Endothelial cell of umbilical vein (primary cell): ENCODE measurements around the gene ZNF74. TPM values are rescaled to one million over a fixed set of nuclear protein-coding genes. Genes with fewer than 3 reads are reported as not detected.

Source experiments
- BruUV-seq: library from RNA; stranded (reverse); fragments of 400-500 nt; replicated peaks from 2 replicates; lab custom pipeline; 2021; lab: Mats Ljungman, UMichigan
- CTCF ChIA-PET: fragments of 300-600, 350-600 bp; sonication (Branson Sonifier 250); formaldehyde crosslinking; loops from one replicate; lab custom pipeline; 2021; ENCODE audit warnings: antibody characterized with exemption, inconsistent platforms; lab: Charles Lee
- POLR2A ChIA-PET: fragments of 300-600, 350-600 bp; sonication (Branson Sonifier 250); formaldehyde crosslinking; loops from one replicate; lab custom pipeline; 2021; ENCODE audit warnings: antibody characterized with exemption, inconsistent platforms; lab: Charles Lee
- DNase-seq: peaks from one replicate; pipeline ENCODE4 v3.0.0-alpha.2; 2011; ENCODE audit warnings: low read depth, low spot score
- FAIRE-seq: peaks from 2 replicates; lab custom pipeline; 2011; peaks lifted over from hg19 to GRCh38; lab: Jason Lieb, UNC
- H2AFZ ChIP-seq: 2 replicates; pipeline ENCODE4 v1.6.0; 2012; ENCODE audit warnings: low read depth, low read length, control low read depth, inconsistent platforms
- H3K27ac ChIP-seq: 2 replicates; pipeline ENCODE4 v1.5.1; 2011; ENCODE audit warnings: low read depth, mild to moderate bottlenecking, control low read depth, low read length, moderate library complexity; ENCODE audit not compliant: insufficient read depth
- H3K27me3 ChIP-seq, 2 experiments: 2 replicates each; pipeline versions ENCODE4 v1.6.0 to v1.6.1; 2011; ENCODE audit warnings: low read length in 2 of 2, mixed read lengths in 1 of 2; ENCODE audit not compliant: control insufficient read depth in 2 of 2, insufficient read depth in 2 of 2
- H3K36me3 ChIP-seq, 2 experiments: 2 replicates in 1 of 2; 3 replicates in 1 of 2; pipeline ENCODE4 v1.5.1; 2011; ENCODE audit warnings: low read length in 2 of 2, mild to moderate bottlenecking in 1 of 2, moderate library complexity in 1 of 2; ENCODE audit not compliant: control insufficient read depth in 2 of 2, insufficient read depth in 2 of 2; ENCODE audit errors: extremely low read depth in 1 of 2
- H3K4me1 ChIP-seq: 3 replicates; pipeline ENCODE4 v1.5.1; 2011; ENCODE audit warnings: mild to moderate bottlenecking, low read length; ENCODE audit not compliant: control insufficient read depth, insufficient read depth; ENCODE audit errors: extremely low read depth
- H3K4me2 ChIP-seq: 2 replicates; pipeline ENCODE4 v1.6.1; 2011; ENCODE audit warnings: low read length, control low read depth, mixed read lengths; ENCODE audit not compliant: insufficient read depth
- H3K4me3 ChIP-seq, 3 experiments: fragments of 200-600 bp in 1 of 3; sonication (generic), shearing (Covaris generic) in 1 of 3; replicated peaks in 1 of 3; 2 replicates each; pipeline ENCODE4 v1.5.1; 2011 to 2016; ENCODE audit warnings: control low read depth in 3 of 3, low read length in 3 of 3, mild to moderate bottlenecking in 2 of 3, inconsistent platforms in 1 of 3, low read depth in 1 of 3, moderate library complexity in 1 of 3; ENCODE audit not compliant: insufficient read depth in 1 of 3
- H3K79me2 ChIP-seq: 2 replicates; pipeline ENCODE4 v1.6.0; 2012; ENCODE audit warnings: low read length, inconsistent platforms; ENCODE audit not compliant: control insufficient read depth, insufficient read depth
- H3K9ac ChIP-seq: replicated peaks from 2 replicates; pipeline ENCODE3; 2011; ENCODE audit warnings: low read length, control low read depth; ENCODE audit not compliant: insufficient read depth; ENCODE audit errors: extremely low read depth
- H3K9me1 ChIP-seq: replicated peaks from 3 replicates; pipeline ENCODE4 v1.6.0; 2011; ENCODE audit warnings: mild to moderate bottlenecking, low read length; ENCODE audit not compliant: control insufficient read depth, insufficient read depth; ENCODE audit errors: extremely low read depth
- H3K9me3 ChIP-seq: replicated peaks from 2 replicates; pipeline ENCODE4 v1.5.1; 2012; ENCODE audit warnings: low read length, inconsistent platforms; ENCODE audit not compliant: control insufficient read depth, insufficient read depth
- H4K20me1 ChIP-seq: replicated peaks from 2 replicates; pipeline ENCODE3; 2011; ENCODE audit warnings: mild to moderate bottlenecking, low read length; ENCODE audit not compliant: control insufficient read depth, insufficient read depth; ENCODE audit errors: extremely low read depth
- CTCF ChIP-seq, 2 donors: IDR thresholded peaks; 1 replicate in 1 of 2; 2 replicates in 1 of 2; pipeline ENCODE4 v1.5.1; 2011; ENCODE audit warnings: low read length in 2 of 2, mild to moderate bottlenecking in 2 of 2, moderate library complexity in 2 of 2, control low read depth in 1 of 2, inconsistent platforms in 1 of 2, low read depth in 1 of 2; ENCODE audit not compliant: insufficient read depth in 1 of 2; ENCODE audit errors: extremely low read depth in 1 of 2
- EZH2 ChIP-seq: IDR thresholded peaks from 2 replicates; pipeline ENCODE4 v1.6.1; 2012; ENCODE audit warnings: borderline replicate concordance, low read depth, mild to moderate bottlenecking, moderate library complexity, low read length, inconsistent platforms; ENCODE audit not compliant: severe bottlenecking
- FOS ChIP-seq: IDR thresholded peaks from 2 replicates; pipeline ENCODE4 v1.6.1; 2011; ENCODE audit warnings: mild to moderate bottlenecking, low read length, moderate library complexity, borderline replicate concordance; ENCODE audit not compliant: insufficient read depth
- GATA2 ChIP-seq: IDR thresholded peaks from 2 replicates; pipeline ENCODE4 v1.7.0; 2011; ENCODE audit warnings: low read depth, mild to moderate bottlenecking, moderate library complexity, mixed read lengths, low read length; ENCODE audit not compliant: insufficient read length, insufficient read depth
- JUN ChIP-seq: IDR thresholded peaks from 2 replicates; pipeline ENCODE4 v1.6.1; 2011; ENCODE audit warnings: borderline replicate concordance, low read depth; ENCODE audit not compliant: insufficient read length, insufficient read depth
- MAX ChIP-seq: IDR thresholded peaks from 2 replicates; pipeline ENCODE4 v1.6.1; 2011; ENCODE audit not compliant: insufficient read depth, insufficient read length
- MYC ChIP-seq: IDR thresholded peaks from one replicate; pipeline ENCODE4 v1.6.1; 2011; ENCODE audit warnings: mild to moderate bottlenecking, low read depth, low read length
- POLR2A ChIP-seq: IDR thresholded peaks from 2 replicates; pipeline ENCODE4 v1.6.1; 2012; ENCODE audit warnings: low read depth, mild to moderate bottlenecking, control low read depth, low read length
- POLR2AphosphoS5 ChIP-seq: IDR thresholded peaks from 2 replicates; pipeline ENCODE4 v1.6.1; 2012; ENCODE audit warnings: low read depth, mild to moderate bottlenecking, control low read depth, low read length, moderate library complexity; ENCODE audit not compliant: insufficient read depth
- dilution Hi-C: fragments of 300-500 bp; cut with MboI; formaldehyde crosslinking; loops from one replicate; pipeline ENCODE4 v1.15.0; 2019; ENCODE audit warnings: low sequenced_read_pairs; ENCODE audit not compliant: extremely low pct_ligation_motif_present
- intact Hi-C: fragments of 100-400 bp; cut with micrococcal nuclease; formaldehyde crosslinking; loops from one replicate; pipeline ENCODE4 v1.10.0; 2022
- polyA plus RNA-seq, 4 experiments: library from polyadenylated mRNA; depleted of rRNA in 3 of 4; stranded (reverse) in 3 of 4; unstranded in 1 of 4; fragments of >200 nt; gene quantifications; 2 replicates each; pipeline versions ENCODE4 v1.2.1 to v1.2.3, GENCODE V29; 2011 to 2012; ENCODE audit warnings: missing spikeins in 1 of 4
- total RNA-seq: library from RNA; stranded (reverse); gene quantifications from 2 replicates; pipeline ENCODE4 v1.2.3, GENCODE V29; 2021

ZNF74 gene
- total and polyA plus RNA-seq, 2 donors (not counting 3 experiments of a cell fraction or from before 2014, with no cell fraction given) = 8.6 to 13.4 TPM

- FAIRE-seq (no peak), DNase-seq (no peak)
- Histone ChIP-seq H3K9ac (no peak overlapping the region), H3K4me3 (no peak overlapping the region), H3K9me1 (no peaks in the 10 kb centered on the region), H3K4me1 (peaks cover 4% of the 10 kb centered on the region), H3K36me3 (peaks cover 4 to 18% of the 10 kb centered on the region in 2 experiments), H3K9me3 (no peaks in the 10 kb centered on the region), H2AFZ (no peak overlapping the region), H3K4me2 (no peak overlapping the region), H3K27me3 (no peaks in the 10 kb centered on the region), H3K27ac (no peak overlapping the region), H3K79me2 (no peaks in the 10 kb centered on the region), H4K20me1 (peaks cover 2% of the 10 kb centered on the region)
- CTCF ChIA-PET = interaction anchor here (1.0 to 2.6 kb wide), 3 partner anchors 10 to 29 kb away, joined by 3 to 23 read pairs (median 3); no protein-coding TSS in a partner anchor
- POLR2A ChIA-PET = no interaction called here
- dilution Hi-C loops (no loop called here), intact Hi-C loops (no loop called here)
- BruUV-seq = no TSS peak
- TF ChIP-seq POLR2A (no peak), GATA2 (no peak), MYC (no peak), EZH2 (no peak), POLR2AphosphoS5 (no peak), FOS (no peak), MAX (no peak), JUN (no peak), CTCF (IDR thresholded peaks at IDR 0.05; ENCODE audit: extremely low read depth in 1 of 2, insufficient read depth in 1 of 2, low read depth in 1 of 2, low read length in 2 of 2) (no peak)
Measured at GRCh38 chr22:20427945-20428417, 34.0 kb downstream of the ZNF74 start.
